H9 (cell line): ENCODE measurements around the gene RRBP1. TPM values are rescaled to one million over a fixed set of nuclear protein-coding genes. Genes with fewer than 3 reads are reported as not detected.

Source experiments
- DNase-seq: peaks from one replicate; pipeline ENCODE4 v3.0.0-alpha.2; 2017
- H2AFZ ChIP-seq: one replicate; pipeline ENCODE4 v1.6.1; 2013; ENCODE audit warnings: mild to moderate bottlenecking, low read length, control low read depth, moderate library complexity
- H2AK5ac ChIP-seq: 2 replicates; pipeline ENCODE4 v1.6.1; 2013; ENCODE audit warnings: low read length, control low read depth, mixed read lengths; ENCODE audit not compliant: insufficient read length
- H2BK120ac ChIP-seq: one replicate; pipeline ENCODE4 v1.6.1; 2013; ENCODE audit warnings: low read depth, mild to moderate bottlenecking, low read length, control low read depth, inconsistent platforms; ENCODE audit not compliant: poor library complexity, severe bottlenecking
- H2BK12ac ChIP-seq: 2 replicates; pipeline ENCODE4 v1.6.1; 2013; ENCODE audit warnings: low read length, control low read depth, mixed read lengths, low read depth; ENCODE audit not compliant: insufficient read length
- H2BK15ac ChIP-seq: 2 replicates; pipeline ENCODE4 v1.6.1; 2013; ENCODE audit warnings: low read depth, low read length, control low read depth
- H2BK20ac ChIP-seq: one replicate; pipeline ENCODE4 v1.6.1; 2013; ENCODE audit warnings: low read depth, mild to moderate bottlenecking, low read length, control low read depth, inconsistent platforms; ENCODE audit not compliant: poor library complexity, severe bottlenecking
- H2BK5ac ChIP-seq: 2 replicates; pipeline ENCODE4 v1.6.1; 2013; ENCODE audit warnings: low read length, control low read depth, mixed read lengths; ENCODE audit not compliant: insufficient read length
- H3K14ac ChIP-seq: 2 replicates; pipeline ENCODE4 v1.6.1; 2013; ENCODE audit warnings: low read length, control low read depth; ENCODE audit not compliant: insufficient read depth
- H3K18ac ChIP-seq: 2 replicates; pipeline ENCODE4 v1.6.1; 2013; ENCODE audit warnings: low read depth, mild to moderate bottlenecking, mixed read lengths, low read length, control low read depth; ENCODE audit not compliant: insufficient read length
- H3K23ac ChIP-seq: 2 replicates; pipeline ENCODE4 v1.6.1; 2013; ENCODE audit warnings: low read length, control low read depth, mixed read lengths, low read depth; ENCODE audit not compliant: insufficient read length
- H3K23me2 ChIP-seq: 2 replicates; pipeline ENCODE4 v1.6.1; 2013; ENCODE audit warnings: low read depth, mild to moderate bottlenecking, mixed read lengths, low read length, control low read depth; ENCODE audit not compliant: insufficient read length, poor library complexity, severe bottlenecking
- H3K27ac ChIP-seq: 2 replicates; pipeline ENCODE4 v1.5.1; 2013; ENCODE audit warnings: low read length, control low read depth, mixed read lengths, low read depth; ENCODE audit not compliant: insufficient read length
- H3K27me3 ChIP-seq: 2 replicates; pipeline ENCODE4 v1.6.1; 2013; ENCODE audit warnings: low read length, control low read depth, inconsistent platforms; ENCODE audit not compliant: insufficient read depth
- H3K4ac ChIP-seq: 2 replicates; pipeline ENCODE4 v1.6.1; 2013; ENCODE audit warnings: low read depth, mild to moderate bottlenecking, control low read depth, inconsistent platforms, low read length, moderate library complexity
- H3K4me1 ChIP-seq: 2 replicates; pipeline ENCODE4 v1.6.1; 2013; ENCODE audit warnings: low read length, control low read depth, inconsistent platforms; ENCODE audit not compliant: insufficient read depth
- H3K4me2 ChIP-seq: 2 replicates; pipeline ENCODE4 v1.6.1; 2013; ENCODE audit warnings: low read length, control low read depth, mixed read lengths; ENCODE audit not compliant: insufficient read length, insufficient read depth
- H3K56ac ChIP-seq: 2 replicates; pipeline ENCODE4 v1.6.1; 2013; ENCODE audit warnings: low read depth, mild to moderate bottlenecking, mixed read lengths, low read length, control low read depth; ENCODE audit not compliant: insufficient read length
- H3K79me1 ChIP-seq: 2 replicates; pipeline ENCODE4 v1.6.1; 2013; ENCODE audit warnings: low read depth, mild to moderate bottlenecking, moderate library complexity, low read length, control low read depth, inconsistent platforms; ENCODE audit not compliant: insufficient read depth, poor library complexity, severe bottlenecking
- H3K79me2 ChIP-seq: 2 replicates; pipeline ENCODE4 v1.6.1; 2013; ENCODE audit warnings: low read length, control low read depth, inconsistent platforms; ENCODE audit not compliant: insufficient read depth
- H3K9ac ChIP-seq: 2 replicates; pipeline ENCODE4 v1.6.1; 2013; ENCODE audit warnings: low read length, control low read depth, mixed read lengths; ENCODE audit not compliant: insufficient read length; ENCODE audit errors: extremely low read depth
- H3K9me3 ChIP-seq: one replicate; pipeline ENCODE4 v1.6.1; 2013; ENCODE audit warnings: low read depth, low read length, inconsistent platforms; ENCODE audit not compliant: control insufficient read depth
- H3T11ph ChIP-seq: one replicate; pipeline ENCODE4 v1.6.1; 2013; ENCODE audit warnings: mild to moderate bottlenecking, low read length, control low read depth, inconsistent platforms
- H4K20me1 ChIP-seq: one replicate; pipeline ENCODE4 v1.6.1; 2013; ENCODE audit not compliant: control insufficient read depth, insufficient read length, insufficient read depth
- H4K5ac ChIP-seq: 2 replicates; pipeline ENCODE4 v1.6.1; 2013; ENCODE audit warnings: low read depth, mild to moderate bottlenecking, mixed read lengths, low read length, control low read depth; ENCODE audit not compliant: insufficient read length
- H4K8ac ChIP-seq: replicated peaks from 2 replicates; pipeline ENCODE4 v1.6.1; 2013; ENCODE audit warnings: low read length, control low read depth, mixed read lengths, low read depth; ENCODE audit not compliant: insufficient read length
- H4K91ac ChIP-seq: 2 replicates; pipeline ENCODE4 v1.6.1; 2013; ENCODE audit warnings: low read depth, mild to moderate bottlenecking, moderate library complexity, mixed read lengths, low read length, control low read depth; ENCODE audit not compliant: insufficient read length
- H3K27ac Mint-ChIP-seq, 3 experiments: 2 replicates in 2 of 3; 3 replicates in 1 of 3; pipeline ENCODE4 v1.8.0; 2020 to 2021; ENCODE audit warnings: mixed read lengths in 3 of 3, mild to moderate bottlenecking in 1 of 3, moderate library complexity in 1 of 3
- H3K27me3 Mint-ChIP-seq: 2 replicates; pipeline ENCODE4 v1.8.0; 2021; ENCODE audit warnings: low read depth, mild to moderate bottlenecking, moderate library complexity, mixed read lengths
- H3K36me3 Mint-ChIP-seq, 3 experiments: 2 replicates in 2 of 3; 3 replicates in 1 of 3; pipeline ENCODE4 v1.8.0; 2020 to 2021; ENCODE audit warnings: low read depth in 3 of 3, mixed read lengths in 3 of 3; ENCODE audit not compliant: insufficient read depth in 1 of 3
- H3K4me1 Mint-ChIP-seq, 2 experiments: 2 replicates each; pipeline ENCODE4 v1.8.0; 2020; ENCODE audit warnings: mixed read lengths in 2 of 2
- H3K4me3 Mint-ChIP-seq, 2 experiments: 2 replicates in 1 of 2; 3 replicates in 1 of 2; pipeline ENCODE4 v1.8.0; 2020 to 2021; ENCODE audit warnings: mild to moderate bottlenecking in 2 of 2, mixed read lengths in 2 of 2, moderate library complexity in 1 of 2
- H3K9me3 Mint-ChIP-seq, 2 experiments: 2 replicates in 1 of 2; 3 replicates in 1 of 2; pipeline ENCODE4 v1.8.0; 2020; ENCODE audit warnings: mild to moderate bottlenecking in 2 of 2, mixed read lengths in 2 of 2, moderate library complexity in 1 of 2
- WGBS: extraction: QIAGEN DNeasy Blood & Tissue Kit; methylation state at CpG from one replicate; pipeline ENCODE4 v1.1.7; 2013; ENCODE audit warnings: missing lambda C conversion rate, low lambda C conversion rate, mixed read lengths; ENCODE audit not compliant: insufficient read length; ENCODE audit errors: extremely low coverage; 5-methylcytosine and 5-hydroxymethylcytosine counted together
- total RNA-seq: library from RNA; stranded (reverse); gene quantifications from 2 replicates; pipeline ENCODE4 v1.2.1, GENCODE V29; 2021
- TF ChIP-seq, protein P1 (sequence below): fragments of 200-600 bp; sonication (generic); conservative IDR thresholded peaks from 3 replicates; pipeline ENCODE4 v1.8.0; 2021; ENCODE audit warnings: antibody characterized with exemption, mild to moderate bottlenecking

RRBP1 gene
- total RNA-seq, 1 experiment from 2014 or later: 97.8 TPM

GRCh38 chr20:17688965-17689364, 6.9 kb upstream of the RRBP1 start:
- H3T11ph ChIP-seq: no peak overlapping the region
- H3K4ac ChIP-seq: no peak overlapping the region
- H2BK20ac ChIP-seq: no peak overlapping the region
- no CpG with 5 or more reads among the region's 2 CpGs for WGBS
- no peak overlapping the region for H3K27ac Mint-ChIP-seq
- H2BK5ac ChIP-seq: no peak overlapping the region
- no peak for DNase-seq
- no peaks in the 10 kb centered on the region for H3K79me1 ChIP-seq
- peaks cover 8% of the 10 kb centered on the region; the same call in 1 of the 2 replicates for H3K4me1 ChIP-seq
- H2BK120ac ChIP-seq: no peak overlapping the region
- no peaks in the 10 kb centered on the region for H3K23me2 ChIP-seq
- H2AFZ ChIP-seq: no peak overlapping the region
- no peak overlapping the region for H3K23ac ChIP-seq
- no peak overlapping the region for H3K4me2 ChIP-seq
- no peak overlapping the region for H2AK5ac ChIP-seq
- no peak overlapping the region for H4K5ac ChIP-seq
- H3K9ac ChIP-seq: no peak overlapping the region
- no peaks in the 10 kb centered on the region for H3K9me3 ChIP-seq
- H4K8ac ChIP-seq: no peak overlapping the region
- no peak overlapping the region for H3K56ac ChIP-seq
- no peak overlapping the region for H3K14ac ChIP-seq
- no peak overlapping the region for H2BK12ac ChIP-seq
- no peaks in the 10 kb centered on the region for H3K79me2 ChIP-seq
- H3K4me1 Mint-ChIP-seq: peaks cover 10% of the 10 kb centered on the region in 2 experiments
- no peak overlapping the region for H3K18ac ChIP-seq
- peaks cover 0 to 3% (median 0%) of the 10 kb centered on the region in 3 experiments; a peak in 2 of 7 replicates for H3K36me3 Mint-ChIP-seq
- peaks cover 43% of the 10 kb centered on the region for H3K27me3 Mint-ChIP-seq
- no peak overlapping the region for H3K27ac ChIP-seq
- no peak overlapping the region for H4K91ac ChIP-seq
- H3K9me3 Mint-ChIP-seq: peaks cover 7 to 17% of the 10 kb centered on the region in 2 experiments; a peak in 4 of 5 replicates
- H3K4me3 Mint-ChIP-seq: no peak overlapping the region
- H3K27me3 ChIP-seq: no peaks in the 10 kb centered on the region
- H4K20me1 ChIP-seq: no peaks in the 10 kb centered on the region
- H2BK15ac ChIP-seq: no peak overlapping the region
- TF ChIP-seq, protein P1, sequence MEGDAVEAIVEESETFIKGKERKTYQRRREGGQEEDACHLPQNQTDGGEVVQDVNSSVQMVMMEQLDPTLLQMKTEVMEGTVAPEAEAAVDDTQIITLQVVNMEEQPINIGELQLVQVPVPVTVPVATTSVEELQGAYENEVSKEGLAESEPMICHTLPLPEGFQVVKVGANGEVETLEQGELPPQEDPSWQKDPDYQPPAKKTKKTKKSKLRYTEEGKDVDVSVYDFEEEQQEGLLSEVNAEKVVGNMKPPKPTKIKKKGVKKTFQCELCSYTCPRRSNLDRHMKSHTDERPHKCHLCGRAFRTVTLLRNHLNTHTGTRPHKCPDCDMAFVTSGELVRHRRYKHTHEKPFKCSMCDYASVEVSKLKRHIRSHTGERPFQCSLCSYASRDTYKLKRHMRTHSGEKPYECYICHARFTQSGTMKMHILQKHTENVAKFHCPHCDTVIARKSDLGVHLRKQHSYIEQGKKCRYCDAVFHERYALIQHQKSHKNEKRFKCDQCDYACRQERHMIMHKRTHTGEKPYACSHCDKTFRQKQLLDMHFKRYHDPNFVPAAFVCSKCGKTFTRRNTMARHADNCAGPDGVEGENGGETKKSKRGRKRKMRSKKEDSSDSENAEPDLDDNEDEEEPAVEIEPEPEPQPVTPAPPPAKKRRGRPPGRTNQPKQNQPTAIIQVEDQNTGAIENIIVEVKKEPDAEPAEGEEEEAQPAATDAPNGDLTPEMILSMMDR: no peak
